ENCODE measurements around the gene DDI2.

GRCh38 chr1:15718199-15718601 lies 100.9 kb downstream of the DDI2 start:
- TF ChIP-seq CTCF (conservative IDR thresholded peaks at IDR 0.05 in 1 of 2, IDR thresholded peaks at IDR 0.05 in 1 of 2; ENCODE audit: extremely low read depth in 1 of 2, insufficient read depth in 1 of 2, low read depth in 1 of 2, low read length in 2 of 2): no peak
- TF ChIP-seq EZH2 (IDR thresholded peaks at IDR 0.05; ENCODE audit: borderline replicate concordance, low read length): no peak

Measured in mammary epithelial cell (primary cell).